CD14-positive monocyte (primary cell): ENCODE results near the gene CCDC122. TPM values are rescaled to one million over a fixed set of nuclear protein-coding genes. Genes with fewer than 3 reads are reported as not detected.

Experiments used
- DNase-seq, 3 donors: peaks; one replicate each; pipeline ENCODE4 v3.0.0-alpha.2; 2011 to 2022
- H2AFZ ChIP-seq: 2 replicates; pipeline ENCODE4 v1.6.0; 2012; ENCODE audit warnings: mild to moderate bottlenecking, low read depth, low read length, inconsistent platforms; ENCODE audit not compliant: insufficient read depth, poor library complexity, severe bottlenecking
- H3K27ac ChIP-seq, 2 donors: 1 replicate in 1 of 2; 2 replicates in 1 of 2; pipeline ENCODE4 v1.5.1; 2012 to 2013; ENCODE audit warnings: low read length in 2 of 2, control low read depth in 1 of 2, inconsistent platforms in 1 of 2, low read depth in 1 of 2, mild to moderate bottlenecking in 1 of 2
- H3K27me3 ChIP-seq, 2 donors: one replicate each; pipeline versions ENCODE4 v1.6.0 to v1.6.1; 2011 to 2013; ENCODE audit warnings: low read length in 2 of 2; ENCODE audit not compliant: control insufficient read depth in 2 of 2, insufficient read depth in 2 of 2
- H3K36me3 ChIP-seq, 2 donors: replicated peaks in 1 of 2; 1 replicate in 1 of 2; 2 replicates in 1 of 2; pipeline versions ENCODE4 v1.5.1 to v1.6.1; 2012 to 2013; ENCODE audit warnings: low read length in 2 of 2, control low read depth in 1 of 2, inconsistent platforms in 1 of 2, mild to moderate bottlenecking in 1 of 2; ENCODE audit not compliant: insufficient read depth in 2 of 2, control insufficient read depth in 1 of 2
- H3K4me1 ChIP-seq, 2 donors: 1 replicate in 1 of 2; 2 replicates in 1 of 2; pipeline versions ENCODE4 v1.5.1 to v1.6.1; 2012 to 2013; ENCODE audit warnings: low read length in 2 of 2, control low read depth in 1 of 2, inconsistent platforms in 1 of 2, mild to moderate bottlenecking in 1 of 2, moderate library complexity in 1 of 2; ENCODE audit not compliant: insufficient read depth in 2 of 2, control insufficient read depth in 1 of 2
- H3K4me2 ChIP-seq: replicated peaks from 2 replicates; pipeline ENCODE3; 2012; ENCODE audit warnings: low read length, moderate library complexity, mild to moderate bottlenecking; ENCODE audit not compliant: poor library complexity, severe bottlenecking; ENCODE audit errors: extremely low read depth
- H3K4me3 ChIP-seq, 3 experiments: fragments of 200-600 bp in 1 of 3; sonication (generic) in 1 of 3; replicated peaks in 1 of 3; 1 replicate in 2 of 3; 2 replicates in 1 of 3; pipeline ENCODE4 v1.5.1; 2011 to 2013; ENCODE audit warnings: low read length in 3 of 3, mild to moderate bottlenecking in 3 of 3, control low read depth in 2 of 3, low read depth in 2 of 3, inconsistent platforms in 1 of 3, moderate library complexity in 1 of 3
- H3K79me2 ChIP-seq: 2 replicates; pipeline ENCODE4 v1.6.0; 2012; ENCODE audit warnings: mild to moderate bottlenecking, control low read depth, inconsistent platforms, low read length, moderate library complexity; ENCODE audit not compliant: insufficient read depth
- H3K9ac ChIP-seq: 2 replicates; pipeline ENCODE4 v1.6.0; 2017; ENCODE audit warnings: low read length, mild to moderate bottlenecking; ENCODE audit not compliant: insufficient read depth, poor library complexity, severe bottlenecking
- H3K9me3 ChIP-seq, 2 donors: replicated peaks in 1 of 2; 1 replicate in 1 of 2; 2 replicates in 1 of 2; pipeline versions ENCODE4 v1.5.1 to v1.6.1; 2012 to 2013; ENCODE audit warnings: low read length in 2 of 2, control low read depth in 1 of 2; ENCODE audit not compliant: control insufficient read depth in 1 of 2, insufficient read depth in 1 of 2
- H4K20me1 ChIP-seq: 2 replicates; pipeline ENCODE4 v1.6.0; 2012; ENCODE audit warnings: mild to moderate bottlenecking, low read length, control low read depth, moderate library complexity; ENCODE audit not compliant: insufficient read depth
- H3K27ac Mint-ChIP-seq, 7 donors: one replicate each; pipeline ENCODE4 v1.8.0; 2020; ENCODE audit warnings: mild to moderate bottlenecking in 7 of 7, mixed read lengths in 7 of 7, moderate library complexity in 6 of 7, inconsistent platforms in 2 of 7
- H3K27me3 Mint-ChIP-seq, 3 donors: one replicate each; pipeline ENCODE4 v1.8.0; 2021 to 2022; ENCODE audit warnings: low read depth in 3 of 3, mild to moderate bottlenecking in 3 of 3, mixed read lengths in 3 of 3, moderate library complexity in 3 of 3, inconsistent platforms in 1 of 3
- H3K36me3 Mint-ChIP-seq, 2 donors: one replicate each; pipeline ENCODE4 v1.8.0; 2020; ENCODE audit warnings: mixed read lengths in 2 of 2, inconsistent platforms in 1 of 2, mild to moderate bottlenecking in 1 of 2
- H3K4me1 Mint-ChIP-seq: one replicate; pipeline ENCODE4 v1.8.0; 2020; ENCODE audit warnings: mild to moderate bottlenecking, mixed read lengths
- H3K4me3 Mint-ChIP-seq, 2 donors: one replicate each; pipeline ENCODE4 v1.8.0; 2020; ENCODE audit warnings: mild to moderate bottlenecking in 2 of 2, mixed read lengths in 2 of 2, moderate library complexity in 1 of 2
- H3K9me3 Mint-ChIP-seq, 7 donors: one replicate each; pipeline ENCODE4 v1.8.0; 2020 to 2022; ENCODE audit warnings: mixed read lengths in 7 of 7, mild to moderate bottlenecking in 6 of 7, moderate library complexity in 6 of 7, inconsistent platforms in 2 of 7
- WGBS: methylation state at CpG from one replicate; pipeline ENCODE4 v1.1.5; 2013; ENCODE audit warnings: missing lambda C conversion rate; ENCODE audit not compliant: insufficient coverage; 5-methylcytosine and 5-hydroxymethylcytosine counted together
- intact Hi-C, 2 donors: fragments of 100-400 bp; cut with micrococcal nuclease; formaldehyde crosslinking; loops; one replicate each; pipeline versions ENCODE4 v1.15.0 to v1.15.1; 2023
- polyA plus RNA-seq, 3 donors: library from polyadenylated mRNA; depleted of rRNA in 1 of 3; unstranded in 2 of 3; stranded (reverse) in 1 of 3; fragments of 300-500 nt in 2 of 3; fragments of >200 nt in 1 of 3; fragmentation: Illumina TruSeq in 2 of 3; gene quantifications; 1 replicate in 2 of 3; 2 replicates in 1 of 3; pipeline ENCODE4 v1.2.3, GENCODE V29; 2012 to 2021
- TF ChIP-seq, protein P1 (sequence below): fragments of 200-600 bp; IDR thresholded peaks from one replicate; pipeline ENCODE4 v1.8.0; 2022; ENCODE audit warnings: antibody characterized with exemption, mild to moderate bottlenecking

Gene CCDC122
- polyA plus RNA-seq, 3 donors, result 0.16 to 8.0 (median 0.52) TPM

GRCh38 chr13:43794416-43794815, 85.1 kb downstream of the CCDC122 start:
- Histone ChIP-seq H3K9ac (no peak overlapping the region), H2AFZ (no peak overlapping the region), H3K27me3 (peaks cover 0 to 11% of the 10 kb centered on the region in 2 donors), H3K4me3 (no peak overlapping the region), H3K36me3 (no peaks in the 10 kb centered on the region), H3K9me3 (no peaks in the 10 kb centered on the region), H4K20me1 (no peaks in the 10 kb centered on the region), H3K4me2 (no peak overlapping the region), H3K4me1 (no peaks in the 10 kb centered on the region), H3K79me2 (no peaks in the 10 kb centered on the region), H3K27ac (no peak overlapping the region)
- no peaks in the 10 kb centered on the region for H3K36me3 Mint-ChIP-seq
- TF ChIP-seq, protein P1, sequence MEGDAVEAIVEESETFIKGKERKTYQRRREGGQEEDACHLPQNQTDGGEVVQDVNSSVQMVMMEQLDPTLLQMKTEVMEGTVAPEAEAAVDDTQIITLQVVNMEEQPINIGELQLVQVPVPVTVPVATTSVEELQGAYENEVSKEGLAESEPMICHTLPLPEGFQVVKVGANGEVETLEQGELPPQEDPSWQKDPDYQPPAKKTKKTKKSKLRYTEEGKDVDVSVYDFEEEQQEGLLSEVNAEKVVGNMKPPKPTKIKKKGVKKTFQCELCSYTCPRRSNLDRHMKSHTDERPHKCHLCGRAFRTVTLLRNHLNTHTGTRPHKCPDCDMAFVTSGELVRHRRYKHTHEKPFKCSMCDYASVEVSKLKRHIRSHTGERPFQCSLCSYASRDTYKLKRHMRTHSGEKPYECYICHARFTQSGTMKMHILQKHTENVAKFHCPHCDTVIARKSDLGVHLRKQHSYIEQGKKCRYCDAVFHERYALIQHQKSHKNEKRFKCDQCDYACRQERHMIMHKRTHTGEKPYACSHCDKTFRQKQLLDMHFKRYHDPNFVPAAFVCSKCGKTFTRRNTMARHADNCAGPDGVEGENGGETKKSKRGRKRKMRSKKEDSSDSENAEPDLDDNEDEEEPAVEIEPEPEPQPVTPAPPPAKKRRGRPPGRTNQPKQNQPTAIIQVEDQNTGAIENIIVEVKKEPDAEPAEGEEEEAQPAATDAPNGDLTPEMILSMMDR, result no peak
- no peaks in the 10 kb centered on the region for H3K9me3 Mint-ChIP-seq
- DNase-seq, result no peak
- H3K27me3 Mint-ChIP-seq, result peaks cover 0 to 8% (median 6%) of the 10 kb centered on the region in 3 donors
- no peak overlapping the region for H3K4me3 Mint-ChIP-seq
- no peaks in the 10 kb centered on the region for H3K4me1 Mint-ChIP-seq
- intact Hi-C loops, result no loop called here
- no peak overlapping the region for H3K27ac Mint-ChIP-seq

GRCh38 chr13:43792076-43792881, 87.3 kb downstream of the CCDC122 start:
- H3K27me3 ChIP-seq, result peaks cover 2 to 29% of the 10 kb centered on the region in 2 donors
- no CpG with 5 or more reads among the region's 3 CpGs for WGBS
- H3K4me3 Mint-ChIP-seq, result no peak overlapping the region
- TF ChIP-seq, protein P1, result no peak
- H3K79me2 ChIP-seq, result no peaks in the 10 kb centered on the region
- no peak overlapping the region for H2AFZ ChIP-seq
- no peaks in the 10 kb centered on the region for H3K9me3 Mint-ChIP-seq
- H3K9me3 ChIP-seq, result peaks cover 0 to 5% of the 10 kb centered on the region in 2 donors
- H3K27me3 Mint-ChIP-seq, result peaks cover 9 to 24% (median 19%) of the 10 kb centered on the region in 3 donors
- no peak overlapping the region for H3K9ac ChIP-seq
- H3K27ac ChIP-seq, result no peak overlapping the region
- H3K4me2 ChIP-seq, result no peak overlapping the region
- H3K4me1 ChIP-seq, result peaks cover 2 to 3% of the 10 kb centered on the region in 2 donors
- H3K4me3 ChIP-seq, result no peak overlapping the region
- intact Hi-C loops, result no loop called here
- no peaks in the 10 kb centered on the region for H4K20me1 ChIP-seq
- no peak for DNase-seq
- peaks cover 5% of the 10 kb centered on the region for H3K4me1 Mint-ChIP-seq
- no peaks in the 10 kb centered on the region for H3K36me3 ChIP-seq
- H3K36me3 Mint-ChIP-seq, result no peaks in the 10 kb centered on the region
- H3K27ac Mint-ChIP-seq, result no peak overlapping the region
